ENCODE measurements around the gene MAP3K15.

DNA sequence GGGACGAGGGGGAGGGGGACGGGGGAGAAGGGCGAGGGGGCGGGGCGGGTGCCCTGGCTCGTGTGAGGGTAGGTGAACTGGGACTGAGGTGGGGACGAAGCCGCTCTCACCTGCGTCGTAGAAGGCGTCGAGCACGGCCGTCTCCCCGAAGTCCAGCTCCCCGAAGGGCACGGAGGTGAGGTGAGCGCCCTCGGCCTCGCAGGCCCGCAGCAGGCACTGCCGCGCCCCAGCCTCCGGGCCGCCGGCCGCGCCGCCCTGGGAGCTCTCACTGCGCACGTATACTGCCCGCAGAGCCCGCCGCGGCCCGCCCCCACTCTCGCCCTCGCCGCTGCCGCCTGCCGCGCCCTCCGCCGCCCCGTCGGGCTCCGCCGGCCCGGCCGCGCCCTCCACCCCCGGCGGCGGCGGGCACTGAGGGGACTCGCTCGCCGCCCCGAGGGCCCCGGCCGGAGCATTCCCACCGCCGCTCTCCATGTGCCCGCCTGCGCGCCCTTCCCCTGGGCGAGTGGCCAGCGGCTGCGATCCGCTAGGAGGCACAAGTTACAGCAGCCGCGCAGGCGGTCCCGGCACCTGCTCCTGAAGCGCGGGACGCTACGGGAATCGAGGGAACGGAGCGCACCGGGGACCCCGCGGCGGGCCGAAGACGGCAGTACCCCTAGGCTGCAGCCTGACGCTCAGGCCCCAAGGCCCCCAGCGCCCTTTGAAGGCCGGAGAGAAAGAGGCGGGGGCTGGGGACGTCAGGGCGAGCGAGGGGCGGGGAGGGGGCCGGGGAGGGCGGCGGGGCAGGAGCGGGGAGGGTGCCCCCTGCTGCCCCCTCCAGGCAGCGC is at the start of gene MAP3K15:
- TF ChIP-seq CTCF (IDR thresholded peaks at IDR 0.05) (peak in 1 of 6 experiments; percentile 19), POLR2A (IDR thresholded peaks at IDR 0.05) (no peak)
